ENCODE measurements around the gene HOXA1.
"Not testable (repeated sequence)": the region's sequence is repeated elsewhere in the genome, so short reads cannot be mapped to it uniquely, and the experiment has no call there.

The HOXA1 gene

DNA sequence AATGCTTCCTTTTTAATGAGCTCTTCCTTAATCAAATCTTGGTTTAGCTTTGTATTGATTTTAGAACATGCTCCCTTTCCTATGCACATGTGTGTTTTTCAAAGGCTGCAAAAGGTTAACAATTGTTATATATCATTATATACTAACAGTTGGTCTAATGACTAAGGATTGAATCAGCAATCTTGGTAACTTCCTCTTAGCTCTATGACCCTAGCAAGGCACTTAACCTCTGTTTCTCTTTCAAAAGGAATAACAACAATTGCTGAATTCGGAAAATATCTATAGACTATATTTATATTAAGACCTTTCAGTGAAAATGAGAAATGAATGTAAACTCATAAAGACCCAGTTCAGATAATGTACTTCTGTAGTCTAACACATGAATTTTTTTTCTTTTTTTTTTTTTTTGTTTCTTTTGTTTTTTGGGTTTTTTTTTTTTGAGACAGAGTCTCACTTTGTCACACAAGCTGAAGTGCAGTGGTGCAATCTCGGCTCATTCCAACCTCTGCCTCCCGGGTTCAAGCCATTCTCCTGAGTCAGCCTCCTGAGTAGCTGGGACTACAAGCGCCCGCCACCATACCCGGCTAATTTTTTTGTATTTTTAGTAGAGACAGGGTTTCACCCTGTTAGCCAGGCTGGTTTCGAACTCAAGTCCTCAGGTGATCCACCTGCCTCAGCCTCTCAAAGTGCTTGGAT lies 48.8 kb downstream of the HOXA1 start:
- no peak for ATAC-seq
- TF ChIP-seq, protein P1, sequence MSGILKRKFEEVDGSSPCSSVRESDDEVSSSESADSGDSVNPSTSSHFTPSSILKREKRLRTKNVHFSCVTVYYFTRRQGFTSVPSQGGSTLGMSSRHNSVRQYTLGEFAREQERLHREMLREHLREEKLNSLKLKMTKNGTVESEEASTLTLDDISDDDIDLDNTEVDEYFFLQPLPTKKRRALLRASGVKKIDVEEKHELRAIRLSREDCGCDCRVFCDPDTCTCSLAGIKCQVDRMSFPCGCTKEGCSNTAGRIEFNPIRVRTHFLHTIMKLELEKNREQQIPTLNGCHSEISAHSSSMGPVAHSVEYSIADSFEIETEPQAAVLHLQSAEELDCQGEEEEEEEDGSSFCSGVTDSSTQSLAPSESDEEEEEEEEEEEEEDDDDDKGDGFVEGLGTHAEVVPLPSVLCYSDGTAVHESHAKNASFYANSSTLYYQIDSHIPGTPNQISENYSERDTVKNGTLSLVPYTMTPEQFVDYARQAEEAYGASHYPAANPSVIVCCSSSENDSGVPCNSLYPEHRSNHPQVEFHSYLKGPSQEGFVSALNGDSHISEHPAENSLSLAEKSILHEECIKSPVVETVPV (CRISPR knock-in tag; IDR thresholded peaks at IDR 0.05): no peak
- TF ChIP-seq PPARA (CRISPR knock-in tag; IDR thresholded peaks at IDR 0.05; ENCODE audit: borderline replicate concordance) (no peak), ZNF565 (CRISPR knock-in tag; conservative IDR thresholded peaks at IDR 0.05; ENCODE audit: low read depth) (no peak), TOX (CRISPR knock-in tag; IDR thresholded peaks at IDR 0.05; ENCODE audit: borderline replicate concordance) (no peak), GLIS3 (CRISPR knock-in tag; IDR thresholded peaks at IDR 0.05) (no peak), OSR1 (CRISPR knock-in tag; IDR thresholded peaks at IDR 0.05) (no peak), BACH2 (CRISPR knock-in tag; IDR thresholded peaks at IDR 0.05; ENCODE audit: borderline replicate concordance) (no peak), ZNF8 (CRISPR knock-in tag; IDR thresholded peaks at IDR 0.05) (no peak), CSDC2 (CRISPR knock-in tag; IDR thresholded peaks at IDR 0.05) (no peak), TCF4 (CRISPR knock-in tag; IDR thresholded peaks at IDR 0.05; ENCODE audit: borderline replicate concordance) (no peak)
- TF ChIP-seq, protein P2, sequence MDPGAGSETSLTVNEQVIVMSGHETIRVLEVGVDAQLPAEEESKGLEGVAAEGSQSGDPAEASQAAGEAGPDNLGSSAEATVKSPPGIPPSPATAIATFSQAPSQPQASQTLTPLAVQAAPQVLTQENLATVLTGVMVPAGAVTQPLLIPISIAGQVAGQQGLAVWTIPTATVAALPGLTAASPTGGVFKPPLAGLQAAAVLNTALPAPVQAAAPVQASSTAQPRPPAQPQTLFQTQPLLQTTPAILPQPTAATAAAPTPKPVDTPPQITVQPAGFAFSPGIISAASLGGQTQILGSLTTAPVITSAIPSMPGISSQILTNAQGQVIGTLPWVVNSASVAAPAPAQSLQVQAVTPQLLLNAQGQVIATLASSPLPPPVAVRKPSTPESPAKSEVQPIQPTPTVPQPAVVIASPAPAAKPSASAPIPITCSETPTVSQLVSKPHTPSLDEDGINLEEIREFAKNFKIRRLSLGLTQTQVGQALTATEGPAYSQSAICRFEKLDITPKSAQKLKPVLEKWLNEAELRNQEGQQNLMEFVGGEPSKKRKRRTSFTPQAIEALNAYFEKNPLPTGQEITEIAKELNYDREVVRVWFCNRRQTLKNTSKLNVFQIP (CRISPR knock-in tag; IDR thresholded peaks at IDR 0.05; ENCODE audit: borderline replicate concordance, low read depth): no peak

DNA sequence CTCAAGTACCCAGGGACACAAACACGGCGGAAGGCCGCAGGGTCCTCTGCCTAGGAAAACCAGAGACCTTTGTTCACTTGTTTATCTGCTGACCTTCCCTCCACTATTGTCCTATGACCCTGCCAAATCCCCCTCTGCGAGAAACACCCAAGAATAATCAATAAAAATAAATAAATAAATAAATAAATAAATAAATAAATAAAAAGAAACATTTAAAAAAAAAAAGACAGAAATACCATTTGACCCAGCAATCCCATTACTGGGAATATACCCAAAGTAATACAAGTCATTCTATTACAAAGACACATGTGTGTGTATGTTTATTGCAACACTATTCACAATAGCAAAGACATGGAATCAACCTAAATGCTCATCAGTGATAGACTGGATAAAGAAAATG lies 49.8 kb downstream of the HOXA1 start:
- not testable (repeated sequence) for ATAC-seq

DNA sequence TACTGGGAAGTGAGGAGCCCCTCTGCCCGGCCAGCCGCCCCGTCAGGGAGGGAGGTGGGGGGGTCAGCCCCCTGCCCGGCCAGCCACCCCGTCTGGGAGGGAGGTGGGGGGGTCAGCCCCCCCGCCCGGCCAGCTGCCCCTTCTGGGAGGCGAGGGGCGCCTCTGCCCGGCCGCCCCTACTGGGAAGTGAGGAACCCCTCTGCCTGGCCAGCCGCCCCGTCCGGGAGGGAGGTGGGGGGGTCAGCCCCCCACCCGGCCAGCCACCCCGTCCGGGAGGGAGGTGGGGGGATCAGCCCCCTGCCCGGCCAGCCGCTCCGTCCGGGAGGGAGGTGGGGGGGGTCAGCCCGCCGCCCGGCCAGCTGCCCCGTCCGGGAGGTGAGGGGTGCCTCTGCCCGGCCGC lies 50.7 kb downstream of the HOXA1 start:
- ATAC-seq: not testable (repeated sequence)
